Measurements from ENCODE around the gene CSF2.
A peak's percentile ranks its signal among the peaks of the same experiment; 100 is the strongest.

The CSF2 gene

DNA sequence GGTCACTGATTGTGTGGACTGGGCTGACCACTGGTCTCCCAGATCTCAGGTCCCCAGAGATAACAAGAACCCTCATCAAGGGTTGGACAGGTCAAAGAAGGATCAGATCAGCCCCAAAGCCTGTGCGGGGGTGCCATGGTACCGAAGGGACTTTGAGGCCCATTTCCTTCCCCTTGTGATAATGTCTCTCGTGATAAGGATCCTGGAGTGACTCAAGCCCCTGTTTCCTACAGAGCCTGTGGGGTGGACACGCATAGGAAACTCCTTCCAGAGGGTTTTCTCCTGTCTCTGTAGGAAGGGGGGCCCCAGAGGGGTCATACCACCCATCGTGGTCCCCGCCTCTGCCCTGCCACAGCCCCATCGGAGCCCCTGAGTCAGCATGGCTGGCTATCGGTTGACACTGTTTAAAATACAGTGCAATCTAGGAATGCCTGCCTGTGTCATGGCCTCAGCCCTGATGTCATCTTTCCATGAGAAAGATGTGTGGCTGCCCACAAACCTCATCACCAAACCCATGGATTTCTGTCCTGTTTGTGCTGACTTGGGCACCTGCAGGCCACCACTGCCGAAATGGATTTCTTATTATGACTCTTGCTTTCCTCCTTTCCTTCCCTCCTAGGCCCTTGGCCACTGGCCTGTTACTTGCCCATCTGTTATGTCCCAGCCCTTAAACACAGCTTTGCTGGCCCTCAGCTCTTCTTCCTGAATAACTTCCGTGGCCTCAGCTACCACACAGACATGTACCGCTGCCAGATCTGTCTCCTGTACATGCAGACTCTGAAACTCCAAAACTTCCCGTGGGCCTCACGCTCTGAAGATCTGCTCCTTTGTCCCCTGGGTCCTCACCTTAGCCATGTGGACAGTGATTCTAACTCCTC is 2.9 kb upstream of the CSF2 start:
- H3K27ac ChIP-seq (ENCODE audit: poor library complexity, severe bottlenecking): no peak overlapping the region
- no peaks in the 10 kb centered on the region for H3K36me3 ChIP-seq (ENCODE audit: low read depth)
- ATAC-seq (ENCODE audit: low read depth) (no peak), DNase-seq (ENCODE audit: low spot score) (no peak)
- H3K4me1 ChIP-seq (ENCODE audit: insufficient read depth, poor library complexity, severe bottlenecking): peaks cover 31% of the 10 kb centered on the region
- no peaks in the 10 kb centered on the region for H3K9me3 ChIP-seq (ENCODE audit: severe bottlenecking)
- no peak overlapping the region for H3K4me3 ChIP-seq (ENCODE audit: severe bottlenecking)
- no peaks in the 10 kb centered on the region for H3K27me3 ChIP-seq (ENCODE audit: insufficient read depth, poor library complexity, severe bottlenecking)
- TF ChIP-seq, protein P1, sequence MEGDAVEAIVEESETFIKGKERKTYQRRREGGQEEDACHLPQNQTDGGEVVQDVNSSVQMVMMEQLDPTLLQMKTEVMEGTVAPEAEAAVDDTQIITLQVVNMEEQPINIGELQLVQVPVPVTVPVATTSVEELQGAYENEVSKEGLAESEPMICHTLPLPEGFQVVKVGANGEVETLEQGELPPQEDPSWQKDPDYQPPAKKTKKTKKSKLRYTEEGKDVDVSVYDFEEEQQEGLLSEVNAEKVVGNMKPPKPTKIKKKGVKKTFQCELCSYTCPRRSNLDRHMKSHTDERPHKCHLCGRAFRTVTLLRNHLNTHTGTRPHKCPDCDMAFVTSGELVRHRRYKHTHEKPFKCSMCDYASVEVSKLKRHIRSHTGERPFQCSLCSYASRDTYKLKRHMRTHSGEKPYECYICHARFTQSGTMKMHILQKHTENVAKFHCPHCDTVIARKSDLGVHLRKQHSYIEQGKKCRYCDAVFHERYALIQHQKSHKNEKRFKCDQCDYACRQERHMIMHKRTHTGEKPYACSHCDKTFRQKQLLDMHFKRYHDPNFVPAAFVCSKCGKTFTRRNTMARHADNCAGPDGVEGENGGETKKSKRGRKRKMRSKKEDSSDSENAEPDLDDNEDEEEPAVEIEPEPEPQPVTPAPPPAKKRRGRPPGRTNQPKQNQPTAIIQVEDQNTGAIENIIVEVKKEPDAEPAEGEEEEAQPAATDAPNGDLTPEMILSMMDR (IDR thresholded peaks at IDR 0.05; ENCODE audit: poor library complexity, severe bottlenecking): no peak

DNA sequence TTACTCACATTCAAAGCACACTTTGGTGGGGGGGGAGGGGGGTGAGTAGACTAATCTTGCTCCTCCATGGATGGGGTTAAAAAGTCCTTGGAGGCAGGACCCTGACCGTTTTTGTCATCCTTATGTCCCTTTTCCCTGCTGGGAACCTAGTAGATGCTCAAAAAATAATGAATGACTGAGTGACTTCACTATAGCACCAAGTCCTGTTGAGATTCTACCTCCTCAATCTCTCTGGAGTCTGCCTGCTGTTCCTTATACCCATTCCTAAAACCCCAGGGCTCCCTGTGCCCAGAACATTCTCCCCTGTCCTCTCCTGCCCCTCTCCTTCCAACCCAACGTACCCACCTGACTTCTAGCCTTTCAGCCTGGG is 2.3 kb upstream of the CSF2 start:
- Histone ChIP-seq H3K4me3 (ENCODE audit: severe bottlenecking) (no peak overlapping the region), H3K36me3 (ENCODE audit: low read depth) (no peaks in the 10 kb centered on the region), H3K4me1 (ENCODE audit: insufficient read depth, poor library complexity, severe bottlenecking) (peaks cover 31% of the 10 kb centered on the region), H3K27me3 (ENCODE audit: insufficient read depth, poor library complexity, severe bottlenecking) (no peaks in the 10 kb centered on the region), H3K9me3 (ENCODE audit: severe bottlenecking) (no peaks in the 10 kb centered on the region), H3K27ac (ENCODE audit: poor library complexity, severe bottlenecking) (no peak overlapping the region)
- DNase-seq (ENCODE audit: low spot score): no peak
- TF ChIP-seq, protein P1 (IDR thresholded peaks at IDR 0.05; ENCODE audit: poor library complexity, severe bottlenecking): no peak
- ATAC-seq (ENCODE audit: low read depth): no peak

DNA sequence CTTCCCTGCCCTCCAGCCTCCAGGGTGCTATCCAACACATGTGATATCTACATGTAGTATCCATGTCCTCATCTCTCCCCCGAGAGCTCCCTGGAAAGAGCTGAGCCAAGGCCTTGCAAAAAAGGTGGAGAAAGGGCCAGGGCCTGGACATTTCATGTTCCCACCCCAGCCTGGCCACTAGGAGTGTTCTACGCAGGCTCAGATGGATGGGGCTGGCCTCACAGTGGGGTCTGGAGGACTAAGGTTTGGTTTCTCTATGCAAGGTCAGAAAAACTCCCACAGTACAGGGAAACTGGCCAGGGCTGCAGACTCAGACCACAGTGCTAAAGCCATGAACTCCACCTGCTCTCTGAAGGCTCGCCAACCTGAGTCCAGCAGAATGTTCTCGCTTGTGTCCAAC is 1.5 kb upstream of the CSF2 start:
- H3K27me3 ChIP-seq (ENCODE audit: insufficient read depth, poor library complexity, severe bottlenecking): no peaks in the 10 kb centered on the region
- H3K4me1 ChIP-seq (ENCODE audit: insufficient read depth, poor library complexity, severe bottlenecking): peaks cover 31% of the 10 kb centered on the region
- H3K27ac ChIP-seq (ENCODE audit: poor library complexity, severe bottlenecking): no peak overlapping the region
- no peaks in the 10 kb centered on the region for H3K36me3 ChIP-seq (ENCODE audit: low read depth)
- ATAC-seq (ENCODE audit: low read depth) (no peak), DNase-seq (ENCODE audit: low spot score) (no peak)
- TF ChIP-seq, protein P1 (IDR thresholded peaks at IDR 0.05; ENCODE audit: poor library complexity, severe bottlenecking): no peak
- H3K4me3 ChIP-seq (ENCODE audit: severe bottlenecking): no peak overlapping the region
- no peaks in the 10 kb centered on the region for H3K9me3 ChIP-seq (ENCODE audit: severe bottlenecking)

DNA sequence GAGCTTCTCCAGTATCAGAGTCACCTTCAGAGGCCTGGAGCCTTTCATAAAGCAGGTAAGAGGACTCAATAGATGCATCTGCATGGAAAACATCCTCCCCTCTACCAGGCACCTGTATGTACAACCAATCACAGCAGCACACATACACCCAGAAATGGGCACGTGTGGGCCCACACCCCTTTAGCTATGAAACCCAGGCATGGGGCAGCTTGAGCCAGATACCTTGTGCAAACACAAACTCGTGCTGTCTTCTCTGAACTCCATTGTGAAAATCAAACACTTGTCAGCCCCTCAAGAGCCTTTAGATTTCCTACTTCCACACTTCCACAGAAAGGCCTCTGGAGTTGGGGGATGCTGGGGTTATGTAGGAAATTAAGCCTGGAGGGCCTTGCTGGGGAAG is 1.1 kb upstream of the CSF2 start:
- H3K27ac ChIP-seq (ENCODE audit: poor library complexity, severe bottlenecking): peak overlapping the region; percentile 85
- H3K36me3 ChIP-seq (ENCODE audit: low read depth): no peaks in the 10 kb centered on the region
- no peak for DNase-seq (ENCODE audit: low spot score)
- TF ChIP-seq, protein P1 (IDR thresholded peaks at IDR 0.05; ENCODE audit: poor library complexity, severe bottlenecking): no peak
- H3K9me3 ChIP-seq (ENCODE audit: severe bottlenecking): no peaks in the 10 kb centered on the region
- H3K27me3 ChIP-seq (ENCODE audit: insufficient read depth, poor library complexity, severe bottlenecking): no peaks in the 10 kb centered on the region
- ATAC-seq (ENCODE audit: low read depth): no peak
- H3K4me1 ChIP-seq (ENCODE audit: insufficient read depth, poor library complexity, severe bottlenecking): peaks cover 31% of the 10 kb centered on the region
- no peak overlapping the region for H3K4me3 ChIP-seq (ENCODE audit: severe bottlenecking)
